Measurements from ENCODE around the gene TTI1. TPM values are rescaled to one million over a fixed set of nuclear protein-coding genes. Genes with fewer than 3 reads are reported as not detected.

Gene TTI1
- total RNA-seq, 2 donors from 2014 or later = 9.6 to 13.6 TPM

DNA sequence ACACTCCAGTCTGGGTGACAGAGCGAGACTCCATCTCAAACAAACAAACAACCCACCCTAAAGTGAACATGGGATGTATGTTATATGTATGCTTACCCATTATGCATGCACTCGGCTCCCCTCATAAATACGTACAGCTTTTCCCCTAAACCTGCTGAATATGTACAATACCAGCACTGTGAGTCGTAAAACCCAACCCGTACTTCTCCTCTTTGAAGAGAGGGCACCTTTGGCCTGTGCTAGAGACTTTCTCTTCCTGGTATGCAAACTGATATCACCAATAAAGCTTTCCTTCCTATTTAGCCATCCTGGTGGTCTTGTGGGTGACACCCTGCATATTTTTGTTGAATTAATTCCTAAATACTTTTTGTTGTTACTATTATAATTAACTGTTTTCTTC, 79.1 kb downstream of the TTI1 start:
- ATAC-seq = peak; percentile 70
- intact Hi-C loops (cut with DNase I, micrococcal nuclease) = no loop called here
- no peak for DNase-seq

- DNase-seq (no peak), ATAC-seq (no peak)
- intact Hi-C loops (cut with DNase I, micrococcal nuclease) = no loop called here
Measured at GRCh38 chr20:37948956-37949355, 84.3 kb downstream of the TTI1 start.

- ATAC-seq (no peak), DNase-seq (no peak)
- intact Hi-C loops (cut with DNase I, micrococcal nuclease) = no loop called here
Measured at GRCh38 chr20:37947943-37948342, 85.3 kb downstream of the TTI1 start.

- no peak for DNase-seq
Measured at GRCh38 chr20:37946946-37947345, 86.3 kb downstream of the TTI1 start.

DNA sequence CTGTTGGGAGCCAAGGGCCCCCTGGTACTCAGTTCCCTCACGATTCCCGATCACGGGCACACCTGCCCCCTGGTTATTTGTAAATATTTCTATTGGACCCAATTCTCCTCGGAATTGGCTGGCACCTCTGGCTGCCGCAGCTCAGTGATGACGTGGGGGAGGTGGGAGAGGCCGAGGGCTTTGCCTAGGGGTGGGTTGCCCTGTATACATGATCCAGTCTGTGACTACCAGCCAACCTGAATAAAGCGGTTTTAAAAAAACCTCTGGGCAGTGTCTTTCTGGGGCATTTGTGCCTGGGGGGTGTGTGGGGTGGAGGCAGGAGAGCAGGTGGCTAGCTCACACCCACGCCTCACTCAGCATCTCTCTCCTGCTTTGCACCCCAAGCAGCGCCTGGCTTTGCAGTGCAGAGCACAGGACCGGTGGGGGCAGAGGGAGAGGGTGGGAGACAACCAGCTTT, 88.1 kb downstream of the TTI1 start:
- intact Hi-C loops (cut with DNase I, micrococcal nuclease) = no loop called here
- ATAC-seq = no peak

More at GRCh38 chr20:37946946-37947345, 86.3 kb downstream of the TTI1 start:
- intact Hi-C loops (cut with DNase I, micrococcal nuclease) = no loop called here
- no peak for ATAC-seq

GRCh38 chr20:37944456-37944981, 88.7 kb downstream of the TTI1 start:
- DNase-seq (no peak), ATAC-seq (no peak)
- intact Hi-C loops (cut with DNase I, micrococcal nuclease) = no loop called here

More for the DNA sequence above, 88.1 kb downstream of the TTI1 start:
- no peak for DNase-seq

DNA sequence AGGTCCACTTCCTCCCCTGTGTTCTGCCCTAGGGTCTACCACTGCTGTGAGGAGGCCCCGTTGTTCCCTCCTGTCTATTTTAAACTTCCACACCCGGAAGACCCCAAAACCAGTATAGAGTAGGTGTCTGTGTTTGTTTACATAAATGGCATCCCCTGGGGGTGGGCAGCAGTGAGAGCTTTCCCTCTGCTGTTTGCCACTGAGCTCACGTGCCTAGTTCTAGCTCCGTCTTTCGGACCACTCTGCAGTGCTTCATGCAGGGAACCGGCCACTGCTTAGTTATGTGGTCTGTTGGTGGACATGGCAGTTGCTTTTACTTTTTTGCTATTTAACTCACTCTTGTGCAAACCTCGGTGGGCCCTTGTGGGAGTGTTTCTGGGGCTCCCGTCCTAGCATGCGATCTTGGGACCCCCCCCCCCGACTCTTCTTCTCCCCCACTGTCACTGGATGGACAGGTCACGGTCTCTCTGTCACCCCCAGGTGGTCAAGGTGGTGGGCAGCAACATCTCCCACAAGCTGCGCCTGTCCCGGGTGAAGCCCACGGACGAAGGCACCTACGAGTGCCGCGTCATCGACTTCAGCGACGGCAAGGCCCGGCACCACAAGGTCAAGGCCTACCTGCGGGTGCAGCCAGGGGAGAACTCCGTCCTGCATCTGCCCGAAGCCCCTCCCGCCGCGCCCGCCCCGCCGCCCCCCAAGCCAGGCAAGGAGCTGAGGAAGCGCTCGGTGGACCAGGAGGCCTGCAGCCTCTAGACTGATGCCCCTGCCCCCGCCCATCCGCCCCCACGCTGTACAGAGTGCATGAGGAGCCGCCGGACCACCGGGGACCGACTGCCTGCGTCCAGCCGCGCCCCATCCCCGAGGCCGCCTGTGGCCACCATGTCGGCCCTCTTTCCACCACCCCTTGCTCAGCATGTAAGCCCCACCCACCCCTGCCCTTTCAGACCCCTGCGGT, 89.5 kb downstream of the TTI1 start:
- DNase-seq = no peak
- no peak for ATAC-seq
- intact Hi-C loops (cut with DNase I, micrococcal nuclease) = no loop called here

DNA sequence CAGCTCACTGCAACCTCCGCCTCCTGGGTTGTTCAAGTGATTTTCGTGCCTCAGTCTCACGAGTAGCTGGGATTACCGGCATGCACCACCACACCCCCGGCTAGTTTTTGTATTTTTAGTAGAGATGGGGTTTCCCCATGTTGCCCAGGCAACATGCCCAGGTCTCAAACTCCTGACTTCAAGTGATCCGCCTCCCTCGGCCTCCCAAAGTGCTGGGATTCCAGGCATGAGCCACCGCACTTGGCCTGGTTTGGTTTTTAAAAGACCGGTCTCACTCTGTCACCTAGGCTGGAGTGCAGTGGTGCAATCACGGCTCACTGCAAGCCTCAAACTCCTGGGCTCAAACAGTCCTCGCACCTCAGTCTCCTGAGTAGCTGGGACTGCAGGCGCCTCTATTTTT, 90.2 kb downstream of the TTI1 start:
- DNase-seq = no peak
- intact Hi-C loops (cut with DNase I, micrococcal nuclease) = no loop called here
- ATAC-seq = no peak

GRCh38 chr20:37941992-37942391, 91.3 kb downstream of the TTI1 start:
- intact Hi-C loops (cut with DNase I, micrococcal nuclease) = no loop called here
- no peak for ATAC-seq
- no peak for DNase-seq

GRCh38 chr20:37941332-37941731, 91.9 kb downstream of the TTI1 start:
- intact Hi-C loops (cut with DNase I, micrococcal nuclease) = no loop called here
- ATAC-seq (no peak), DNase-seq (no peak)

- no peak for DNase-seq
- intact Hi-C loops (cut with DNase I, micrococcal nuclease) = no loop called here
- no peak for ATAC-seq
Measured at GRCh38 chr20:37940858-37941257, 92.4 kb downstream of the TTI1 start.

- DNase-seq (no peak), ATAC-seq (no peak)
- intact Hi-C loops (cut with DNase I, micrococcal nuclease) = no loop called here
Measured at GRCh38 chr20:37939701-37940560, 93.3 kb downstream of the TTI1 start.

DNA sequence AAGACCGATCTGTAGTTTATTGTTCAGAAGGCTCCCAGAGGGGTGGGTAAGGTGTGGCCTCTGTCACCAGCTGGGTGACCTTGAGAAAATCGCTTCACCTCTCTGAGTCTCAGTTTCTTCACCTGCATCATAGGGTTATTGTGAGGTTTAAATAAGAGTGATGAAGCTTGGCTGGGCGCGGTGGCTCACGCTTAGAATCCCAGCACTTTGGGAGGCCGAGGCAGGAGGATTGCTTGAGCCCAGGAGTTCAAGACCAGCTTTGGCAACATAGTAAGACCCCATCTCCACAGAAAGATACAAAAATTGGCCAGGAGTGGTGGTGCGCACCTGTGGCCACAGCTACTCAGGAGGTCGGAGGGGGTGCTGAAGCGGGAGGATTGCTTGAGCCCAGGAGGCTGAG, 94.3 kb downstream of the TTI1 start:
- ATAC-seq (no peak), DNase-seq (no peak)
- intact Hi-C loops (cut with DNase I, micrococcal nuclease) = no loop called here

DNA sequence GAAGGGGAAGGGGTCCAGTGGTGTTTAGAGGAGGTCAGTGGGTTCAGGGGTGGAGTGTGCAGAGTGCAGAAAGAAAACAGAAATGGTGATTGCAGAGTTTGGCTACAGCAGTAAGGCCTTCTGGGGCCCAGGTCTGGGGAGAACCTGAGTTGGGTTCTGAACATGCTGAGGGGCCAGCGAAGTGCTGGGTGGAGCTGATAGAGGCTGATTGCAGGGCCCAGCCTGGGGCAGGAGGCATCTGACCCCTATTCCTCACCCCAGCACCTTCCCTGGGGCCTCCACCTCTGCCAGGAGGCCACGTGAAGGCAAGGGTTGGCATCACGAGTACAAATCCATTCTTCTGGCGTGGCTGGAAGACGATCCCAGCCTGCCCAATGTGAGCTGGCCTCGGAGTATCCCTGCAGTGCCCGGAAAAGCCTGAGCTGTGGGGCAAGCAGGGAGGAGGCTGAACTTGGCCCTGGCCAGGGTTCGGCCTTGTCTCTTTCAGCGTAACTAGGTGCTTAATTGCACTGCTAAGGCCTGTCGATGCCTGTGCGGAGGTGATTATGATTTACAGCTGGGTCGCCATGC, 95.0 kb downstream of the TTI1 start:
- ATAC-seq = no peak
- no peak for DNase-seq
- intact Hi-C loops (cut with DNase I, micrococcal nuclease) = no loop called here

DNA sequence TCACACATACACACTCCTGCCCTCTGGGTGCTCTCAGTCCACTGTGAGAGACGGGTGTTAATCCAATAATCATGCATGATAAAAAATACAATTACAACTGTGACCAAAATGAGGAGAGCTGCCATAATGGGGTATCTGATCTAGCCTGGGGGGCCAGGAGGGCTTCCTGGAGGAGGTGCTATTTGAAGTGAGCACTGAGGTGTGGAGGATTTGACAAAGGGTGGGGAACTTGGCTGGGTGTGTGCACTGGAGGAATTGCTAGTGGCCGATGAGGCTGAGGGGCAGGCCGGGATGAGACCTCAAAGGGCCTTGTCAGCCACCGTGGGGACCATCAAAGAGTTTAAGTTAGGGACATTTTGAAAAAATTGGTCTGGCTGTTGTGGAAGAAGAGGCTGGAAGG, 95.6 kb downstream of the TTI1 start:
- intact Hi-C loops (cut with DNase I, micrococcal nuclease) = no loop called here
- DNase-seq = no peak
- no peak for ATAC-seq

DNA sequence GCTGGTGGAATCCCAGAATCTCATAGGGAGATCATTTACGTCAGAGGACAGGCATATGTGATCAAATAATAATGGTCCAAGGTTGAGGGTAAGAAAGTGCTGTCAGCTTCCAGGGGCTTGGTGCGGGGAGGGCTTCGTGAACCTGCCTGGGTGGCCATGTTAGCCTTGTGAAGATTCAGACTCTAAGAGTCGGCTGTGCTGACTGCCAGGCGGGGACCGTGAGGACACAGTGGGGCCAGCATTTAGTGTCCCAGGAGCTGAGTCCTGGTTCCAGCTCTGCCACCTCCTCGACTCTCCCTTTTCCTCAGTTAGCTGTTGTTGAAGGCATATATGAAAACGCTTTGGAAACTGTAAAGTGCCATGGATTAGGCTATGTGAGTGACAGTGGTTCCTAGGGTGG, 96.8 kb downstream of the TTI1 start:
- intact Hi-C loops (cut with DNase I, micrococcal nuclease) = no loop called here
- DNase-seq (no peak), ATAC-seq (no peak)

GRCh38 chr20:37936041-37936440, 97.2 kb downstream of the TTI1 start:
- DNase-seq = no peak
- intact Hi-C loops (cut with DNase I, micrococcal nuclease) = no loop called here
- ATAC-seq = no peak

DNA sequence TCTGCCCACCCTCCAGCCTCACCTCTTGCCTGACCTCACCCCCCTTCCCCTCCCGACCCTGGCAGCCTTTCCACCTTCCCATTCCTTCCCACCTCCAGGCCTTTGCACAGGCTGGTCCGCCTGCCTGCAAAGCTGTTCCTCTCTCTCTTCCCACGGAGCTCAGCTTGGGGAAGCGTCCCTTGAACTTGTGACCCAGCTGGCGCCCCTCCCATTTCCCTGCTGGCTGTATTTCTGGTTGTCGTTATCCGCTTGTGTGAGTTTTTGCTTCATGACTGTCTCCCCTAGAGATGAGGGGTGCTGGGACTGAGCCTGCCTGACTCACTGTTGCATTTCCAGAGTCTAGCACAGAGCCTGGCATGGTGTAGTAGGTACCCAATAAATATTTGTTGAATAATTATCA, 97.8 kb downstream of the TTI1 start:
- ATAC-seq (no peak), DNase-seq (no peak)
- intact Hi-C loops (cut with DNase I, micrococcal nuclease) = no loop called here

DNA sequence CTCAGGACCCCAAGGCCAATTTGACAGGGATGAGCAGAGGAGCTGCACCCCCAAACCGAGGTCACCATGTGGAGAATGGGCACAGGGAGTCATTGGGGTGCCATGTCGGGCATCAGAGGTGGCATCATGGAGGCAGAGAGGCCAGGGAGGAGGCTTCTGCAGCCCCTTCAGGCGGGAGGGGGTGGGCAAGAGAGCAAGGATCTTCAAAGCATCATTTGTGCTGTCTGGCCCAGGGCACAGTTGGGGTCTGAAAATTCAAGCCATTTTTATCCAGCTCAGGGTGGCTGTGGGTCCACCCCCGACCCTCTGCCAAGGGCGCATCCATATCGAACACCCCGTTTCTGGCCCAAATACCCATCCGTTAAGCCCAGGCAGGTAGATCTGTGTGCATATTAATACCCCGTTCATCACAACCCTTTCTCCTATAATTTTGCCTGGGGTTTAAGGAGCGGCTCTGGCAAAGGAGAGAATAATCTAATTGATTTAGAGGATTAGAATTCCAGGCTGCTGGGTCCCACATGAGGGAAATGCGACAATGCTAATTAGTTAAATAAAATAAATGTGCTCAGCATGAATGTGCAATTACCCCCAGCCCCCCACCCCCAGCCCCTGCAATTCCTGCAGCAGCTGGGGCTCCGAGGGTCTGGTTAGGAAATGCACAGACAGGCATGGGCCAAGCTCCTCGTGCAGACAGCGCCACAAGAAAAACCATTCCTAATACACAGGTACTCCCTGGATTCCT, 98.5 kb downstream of the TTI1 start:
- DNase-seq (no peak), ATAC-seq (no peak)
- intact Hi-C loops (cut with DNase I, micrococcal nuclease) = no loop called here

Measured in left colon (tissue), 2 donors.